Measurements from ENCODE around the gene TRIM9.
A peak's percentile ranks its signal among the peaks of the same experiment; 100 is the strongest.
"Not testable (repeated sequence)": the region's sequence is repeated elsewhere in the genome, so short reads cannot be mapped to it uniquely, and the experiment has no call there.

The TRIM9 gene

GRCh38 chr14:50967103-50967502, 127.8 kb downstream of the TRIM9 start:
- DNase-seq: no peak

- DNase-seq: peak in 10 of 56 donors; percentile 9 to 63 (median 24)
Measured at GRCh38 chr14:50964683-50965390, 130.1 kb downstream of the TRIM9 start.

GRCh38 chr14:50963919-50964318, 131.0 kb downstream of the TRIM9 start:
- no peak for DNase-seq

- DNase-seq: no peak
Measured at GRCh38 chr14:50961605-50962221, 133.2 kb downstream of the TRIM9 start.

- no peak for DNase-seq
Measured at GRCh38 chr14:50957296-50957695, 137.6 kb downstream of the TRIM9 start.

- DNase-seq: not testable (repeated sequence)
Measured at GRCh38 chr14:50956421-50956820, 138.5 kb downstream of the TRIM9 start.

GRCh38 chr14:50955373-50956043, 139.4 kb downstream of the TRIM9 start:
- peak in 12 of 56 donors; percentile 2 to 71 (median 16) for DNase-seq

GRCh38 chr14:50954811-50955372, 140.0 kb downstream of the TRIM9 start:
- peak in 6 of 56 donors; percentile 13 to 30 (median 18) for DNase-seq

- DNase-seq: no peak
Measured at GRCh38 chr14:50953502-50953901, 141.4 kb downstream of the TRIM9 start.

- no peak for DNase-seq
Measured at GRCh38 chr14:50951032-50951431, 143.9 kb downstream of the TRIM9 start.

- no peak for DNase-seq
Measured at GRCh38 chr14:50948205-50948604, 146.7 kb downstream of the TRIM9 start.

GRCh38 chr14:50947446-50947845, 147.5 kb downstream of the TRIM9 start:
- DNase-seq: no peak

- no peak for DNase-seq
Measured at GRCh38 chr14:50946234-50946935, 148.5 kb downstream of the TRIM9 start.

- peak in 7 of 56 donors; percentile 5 to 47 (median 40) for DNase-seq
Measured at GRCh38 chr14:50944647-50945413, 150.1 kb downstream of the TRIM9 start.

- DNase-seq: peak in 21 of 56 donors; percentile 13 to 60 (median 31)
Measured at GRCh38 chr14:50943943-50944646, 150.8 kb downstream of the TRIM9 start, which contains the start of gene PYGL. TSS of gene PYGL (minus strand) at chr14:50944483. CDS start at chr14:50944403, 80 bp downstream.

- peak in 2 of 56 donors; percentile 7 to 15 for DNase-seq
Measured at GRCh38 chr14:50943261-50943942, 151.5 kb downstream of the TRIM9 start.

- not testable (repeated sequence) for DNase-seq
Measured at GRCh38 chr14:50941638-50942037, 153.3 kb downstream of the TRIM9 start.

GRCh38 chr14:50941151-50941550, 153.8 kb downstream of the TRIM9 start:
- no peak for DNase-seq

- no peak for DNase-seq
Measured at GRCh38 chr14:50937800-50938199, 157.1 kb downstream of the TRIM9 start.

Measured in nucleus accumbens (tissue), 56 donors.